ENCODE data around the gene C2CD4D. TPM values are rescaled to one million over a fixed set of nuclear protein-coding genes. Genes with fewer than 3 reads are reported as not detected.

Gene C2CD4D
- total and polyA plus RNA-seq, 2 donors (not counting 1 experiment from before 2014, with no cell fraction given): not detected

- no peak for DNase-seq (ENCODE audit: low read depth in 2 of 2)
- Histone ChIP-seq H3K9ac (ENCODE audit: insufficient read depth, low read length) (no peak overlapping the region), H3K4me2 (ENCODE audit: extremely low read depth, insufficient read depth, low read length) (no peak overlapping the region), H3K4me3 (replicated peaks in 1 of 4; ENCODE audit: control extremely low read depth in 1 of 4, insufficient read depth in 1 of 4, low read depth in 3 of 4, low read length in 4 of 4) (no peak overlapping the region), H3K9me3 (ENCODE audit: control insufficient read depth, insufficient read depth, low read depth, low read length) (no peaks in the 10 kb centered on the region), H3K36me3 (ENCODE audit: control insufficient read depth, insufficient read depth, low read length) (no peaks in the 10 kb centered on the region), H3K79me2 (ENCODE audit: control insufficient read depth, insufficient read depth, low read length) (no peaks in the 10 kb centered on the region), H4K20me1 (ENCODE audit: control insufficient read depth, extremely low read depth, insufficient read depth, low read length) (no peaks in the 10 kb centered on the region), H3K4me1 (ENCODE audit: control insufficient read depth, extremely low read depth, insufficient read depth, low read length) (no peaks in the 10 kb centered on the region), H3K27ac (ENCODE audit: insufficient read depth, low read length) (no peak overlapping the region), H3K27me3 (ENCODE audit: control insufficient read depth, insufficient read depth, low read length) (peaks cover 46% of the 10 kb centered on the region), H2AFZ (ENCODE audit: low read length) (no peak overlapping the region)
- TF ChIP-seq EZH2 (IDR thresholded peaks at IDR 0.05; ENCODE audit: low read length, missing control alignments) (peak; percentile 37), CTCF (conservative IDR thresholded peaks at IDR 0.05 in 1 of 2, IDR thresholded peaks at IDR 0.05 in 1 of 2; ENCODE audit: low read depth in 1 of 2, low read length in 2 of 2) (no peak)
Observed at GRCh38 chr1:151839082-151839412, 573 bp downstream of the C2CD4D start.

- no peaks in the 10 kb centered on the region for H3K4me1 ChIP-seq (ENCODE audit: control insufficient read depth, extremely low read depth, insufficient read depth, low read length)
- H3K4me2 ChIP-seq (ENCODE audit: extremely low read depth, insufficient read depth, low read length): peak overlapping the region; percentile 51
- no peaks in the 10 kb centered on the region for H4K20me1 ChIP-seq (ENCODE audit: control insufficient read depth, extremely low read depth, insufficient read depth, low read length)
- no peaks in the 10 kb centered on the region for H3K9me3 ChIP-seq (ENCODE audit: control insufficient read depth, insufficient read depth, low read depth, low read length)
- peaks cover 46% of the 10 kb centered on the region for H3K27me3 ChIP-seq (ENCODE audit: control insufficient read depth, insufficient read depth, low read length)
- H2AFZ ChIP-seq (ENCODE audit: low read length): no peak overlapping the region
- H3K4me3 ChIP-seq (replicated peaks in 1 of 4; ENCODE audit: control extremely low read depth in 1 of 4, insufficient read depth in 1 of 4, low read depth in 3 of 4, low read length in 4 of 4): peak overlapping the region in 2 of 4 experiments; percentile 21 to 35
- no peaks in the 10 kb centered on the region for H3K36me3 ChIP-seq (ENCODE audit: control insufficient read depth, insufficient read depth, low read length)
- TF ChIP-seq EZH2 (IDR thresholded peaks at IDR 0.05; ENCODE audit: low read length, missing control alignments) (no peak), CTCF (conservative IDR thresholded peaks at IDR 0.05 in 1 of 2, IDR thresholded peaks at IDR 0.05 in 1 of 2; ENCODE audit: low read depth in 1 of 2, low read length in 2 of 2) (no peak)
- no peaks in the 10 kb centered on the region for H3K79me2 ChIP-seq (ENCODE audit: control insufficient read depth, insufficient read depth, low read length)
- no peak for DNase-seq (ENCODE audit: low read depth in 2 of 2)
- no peak overlapping the region for H3K27ac ChIP-seq (ENCODE audit: insufficient read depth, low read length)
- no peak overlapping the region for H3K9ac ChIP-seq (ENCODE audit: insufficient read depth, low read length)
Observed at GRCh38 chr1:151838222-151839081, 1.2 kb downstream of the C2CD4D start.

DNA sequence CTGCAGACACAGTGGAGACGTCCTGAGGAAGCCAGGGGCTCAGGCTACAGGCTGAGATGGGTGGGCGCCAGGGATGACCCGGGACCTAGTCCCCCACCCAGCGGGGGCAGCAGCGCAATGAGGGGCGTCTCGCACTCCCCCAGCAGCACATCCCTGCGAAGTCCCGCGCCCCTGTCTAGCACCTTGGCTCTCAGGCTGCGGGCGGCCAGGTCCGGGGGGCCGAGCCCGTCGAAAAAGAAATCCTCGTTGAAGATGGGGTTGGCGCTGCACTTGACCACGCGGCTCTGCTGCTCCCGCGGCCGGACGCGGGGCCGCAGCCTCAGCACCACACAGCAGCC, 1.8 kb downstream of the C2CD4D start:
- no peak overlapping the region for H3K4me2 ChIP-seq (ENCODE audit: extremely low read depth, insufficient read depth, low read length)
- no peaks in the 10 kb centered on the region for H3K36me3 ChIP-seq (ENCODE audit: control insufficient read depth, insufficient read depth, low read length)
- H3K9me3 ChIP-seq (ENCODE audit: control insufficient read depth, insufficient read depth, low read depth, low read length): no peaks in the 10 kb centered on the region
- no peaks in the 10 kb centered on the region for H4K20me1 ChIP-seq (ENCODE audit: control insufficient read depth, extremely low read depth, insufficient read depth, low read length)
- H3K9ac ChIP-seq (ENCODE audit: insufficient read depth, low read length): no peak overlapping the region
- no peaks in the 10 kb centered on the region for H3K79me2 ChIP-seq (ENCODE audit: control insufficient read depth, insufficient read depth, low read length)
- no peak overlapping the region for H2AFZ ChIP-seq (ENCODE audit: low read length)
- no peak for DNase-seq (ENCODE audit: low read depth in 2 of 2)
- peaks cover 46% of the 10 kb centered on the region for H3K27me3 ChIP-seq (ENCODE audit: control insufficient read depth, insufficient read depth, low read length)
- H3K4me3 ChIP-seq (replicated peaks in 1 of 4; ENCODE audit: control extremely low read depth in 1 of 4, insufficient read depth in 1 of 4, low read depth in 3 of 4, low read length in 4 of 4): no peak overlapping the region
- peak; percentile 87 for TF ChIP-seq EZH2 (IDR thresholded peaks at IDR 0.05; ENCODE audit: low read length, missing control alignments)
- no peak for TF ChIP-seq CTCF (conservative IDR thresholded peaks at IDR 0.05 in 1 of 2, IDR thresholded peaks at IDR 0.05 in 1 of 2; ENCODE audit: low read depth in 1 of 2, low read length in 2 of 2)
- H3K27ac ChIP-seq (ENCODE audit: insufficient read depth, low read length): no peak overlapping the region
- H3K4me1 ChIP-seq (ENCODE audit: control insufficient read depth, extremely low read depth, insufficient read depth, low read length): no peaks in the 10 kb centered on the region
